NCI-H2107 treated with DMSO at 0.1 percent for 48 hours (cell line): ENCODE results near the gene DIS3L2.

ENCODE experiments used
- DNase-seq: peaks from one replicate; lab custom pipeline; 2025; ENCODE audit not compliant: unreplicated experiment; lab: John Stamatoyannopoulos, UW

Gene DIS3L2

GRCh38 chr2:232219932-232220331 lies 258.4 kb downstream of the DIS3L2 start:
- DNase-seq: no peak

GRCh38 chr2:232225429-232225828 lies 263.9 kb downstream of the DIS3L2 start:
- no peak for DNase-seq

GRCh38 chr2:232225895-232226294 lies 264.4 kb downstream of the DIS3L2 start:
- DNase-seq: no peak

GRCh38 chr2:232228332-232228731 lies 266.8 kb downstream of the DIS3L2 start:
- no peak for DNase-seq

- no peak for DNase-seq
These were observed 267.7 kb downstream of the DIS3L2 start for GRCh38 chr2:232228971-232229894.

GRCh38 chr2:232229911-232230310 lies 268.4 kb downstream of the DIS3L2 start:
- DNase-seq: no peak

- no peak for DNase-seq
These were observed 269.0 kb downstream of the DIS3L2 start for GRCh38 chr2:232230560-232230959.

- DNase-seq: no peak
These were observed 270.0 kb downstream of the DIS3L2 start for GRCh38 chr2:232231554-232231953.

GRCh38 chr2:232232915-232233314 lies 271.4 kb downstream of the DIS3L2 start:
- DNase-seq: no peak

- DNase-seq: no peak
These were observed 273.6 kb downstream of the DIS3L2 start for GRCh38 chr2:232234922-232235615.

GRCh38 chr2:232235716-232236115 lies 274.2 kb downstream of the DIS3L2 start:
- no peak for DNase-seq

- no peak for DNase-seq
These were observed 274.7 kb downstream of the DIS3L2 start for GRCh38 chr2:232236200-232236599.

- no peak for DNase-seq
These were observed 276.0 kb downstream of the DIS3L2 start for GRCh38 chr2:232237464-232237863.

- DNase-seq: no peak
These were observed 276.6 kb downstream of the DIS3L2 start for GRCh38 chr2:232238108-232238507.

- no peak for DNase-seq
These were observed 277.1 kb downstream of the DIS3L2 start for GRCh38 chr2:232238596-232238995.

- no peak for DNase-seq
These were observed 278.6 kb downstream of the DIS3L2 start for GRCh38 chr2:232239951-232240681.

GRCh38 chr2:232240906-232241305 lies 279.4 kb downstream of the DIS3L2 start:
- no peak for DNase-seq

GRCh38 chr2:232242316-232242715 lies 280.8 kb downstream of the DIS3L2 start:
- no peak for DNase-seq

GRCh38 chr2:232245111-232245510 lies 283.6 kb downstream of the DIS3L2 start:
- DNase-seq: no peak

- no peak for DNase-seq
These were observed 284.7 kb downstream of the DIS3L2 start for GRCh38 chr2:232246245-232246644.

GRCh38 chr2:232249096-232249495 lies 287.6 kb downstream of the DIS3L2 start:
- no peak for DNase-seq
